ENCODE results near the gene MAML3. TPM values are rescaled to one million over a fixed set of nuclear protein-coding genes. Genes with fewer than 3 reads are reported as not detected.

The MAML3 gene
- total and polyA plus RNA-seq, 5 donors from 2014 or later: 0.11 to 1.1 (median 0.16) TPM; not detected in 1

GRCh38 chr4:140042634-140043033 is 111.3 kb downstream of the MAML3 start:
- H3K4me3 Mint-ChIP-seq: no peak overlapping the region
- no peak for ATAC-seq (ENCODE audit: low read depth in 2 of 2)

DNA sequence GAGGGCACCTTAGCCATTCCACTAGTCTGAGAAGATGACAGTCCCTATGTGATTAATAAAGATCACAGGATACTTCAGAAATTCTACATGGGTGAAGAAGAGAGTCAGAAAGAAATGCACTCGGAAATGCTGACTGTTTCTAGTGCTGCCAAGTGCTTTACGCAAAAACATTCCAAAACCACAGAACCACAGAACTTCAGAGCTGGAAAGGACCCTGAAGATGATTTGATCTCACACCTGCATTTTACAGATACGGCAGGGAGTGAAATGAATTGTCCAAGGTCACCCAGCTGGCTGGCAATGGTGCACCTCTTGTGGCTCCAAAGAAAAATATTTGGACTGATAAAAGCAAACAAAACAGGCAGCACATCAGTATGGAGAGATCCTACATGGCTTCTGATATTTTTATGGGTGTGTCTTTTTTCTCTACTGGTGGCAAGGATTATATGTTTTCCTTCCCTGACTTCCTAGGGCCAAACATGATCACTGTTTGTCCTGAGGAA is 115.9 kb downstream of the MAML3 start:
- H3K27me3 ChIP-seq (ENCODE audit: control insufficient read depth, insufficient read depth, low read length): no peaks in the 10 kb centered on the region
- H3K4me1 ChIP-seq (ENCODE audit: control insufficient read depth, insufficient read depth, low read length, poor library complexity, severe bottlenecking): no peaks in the 10 kb centered on the region
- no peaks in the 10 kb centered on the region for H3K9me3 Mint-ChIP-seq
- ATAC-seq (ENCODE audit: low read depth in 2 of 2): no peak
- H3K4me3 ChIP-seq (ENCODE audit: low read depth, low read length): no peak overlapping the region
- H3K27ac Mint-ChIP-seq: no peak overlapping the region
- H3K27me3 Mint-ChIP-seq: peaks cover 9% of the 10 kb centered on the region
- DNase-seq: no peak
- no peaks in the 10 kb centered on the region for H3K36me3 Mint-ChIP-seq
- H3K4me1 Mint-ChIP-seq: no peaks in the 10 kb centered on the region
- H3K27ac ChIP-seq (ENCODE audit: insufficient read depth, low read length, poor library complexity, severe bottlenecking): no peak overlapping the region
- H3K4me3 Mint-ChIP-seq: no peak overlapping the region
- H3K36me3 ChIP-seq (ENCODE audit: control insufficient read depth, insufficient read depth, low read length): no peaks in the 10 kb centered on the region
- no peaks in the 10 kb centered on the region for H3K9me3 ChIP-seq (ENCODE audit: control insufficient read depth in 2 of 2, low read length in 2 of 2)

More at GRCh38 chr4:140042634-140043033, 111.3 kb downstream of the MAML3 start:
- Mint-ChIP-seq H3K27ac (no peak overlapping the region), H3K36me3 (no peaks in the 10 kb centered on the region), H3K4me1 (no peaks in the 10 kb centered on the region), H3K9me3 (no peaks in the 10 kb centered on the region), H3K27me3 (peaks cover 26% of the 10 kb centered on the region)
- no peaks in the 10 kb centered on the region for H3K9me3 ChIP-seq (ENCODE audit: control insufficient read depth in 2 of 2, low read length in 2 of 2)
- DNase-seq: no peak
- H3K36me3 ChIP-seq (ENCODE audit: control insufficient read depth, insufficient read depth, low read length): no peaks in the 10 kb centered on the region
- no peak overlapping the region for H3K4me3 ChIP-seq (ENCODE audit: low read depth, low read length)
- H3K27me3 ChIP-seq (ENCODE audit: control insufficient read depth, insufficient read depth, low read length): no peaks in the 10 kb centered on the region
- no peak overlapping the region for H3K27ac ChIP-seq (ENCODE audit: insufficient read depth, low read length, poor library complexity, severe bottlenecking)
- no peaks in the 10 kb centered on the region for H3K4me1 ChIP-seq (ENCODE audit: control insufficient read depth, insufficient read depth, low read length, poor library complexity, severe bottlenecking)

GRCh38 chr4:140037353-140038030 is 116.5 kb downstream of the MAML3 start:
- Mint-ChIP-seq H3K4me1 (no peaks in the 10 kb centered on the region), H3K9me3 (no peaks in the 10 kb centered on the region), H3K27me3 (peaks cover 9% of the 10 kb centered on the region), H3K27ac (no peak overlapping the region), H3K4me3 (no peak overlapping the region), H3K36me3 (no peaks in the 10 kb centered on the region)
- no peaks in the 10 kb centered on the region for H3K27me3 ChIP-seq (ENCODE audit: control insufficient read depth, insufficient read depth, low read length)
- no peak overlapping the region for H3K4me3 ChIP-seq (ENCODE audit: low read depth, low read length)
- no peaks in the 10 kb centered on the region for H3K9me3 ChIP-seq (ENCODE audit: control insufficient read depth in 2 of 2, low read length in 2 of 2)
- ATAC-seq (ENCODE audit: low read depth in 2 of 2): no peak
- H3K27ac ChIP-seq (ENCODE audit: insufficient read depth, low read length, poor library complexity, severe bottlenecking): no peak overlapping the region
- no peaks in the 10 kb centered on the region for H3K4me1 ChIP-seq (ENCODE audit: control insufficient read depth, insufficient read depth, low read length, poor library complexity, severe bottlenecking)
- no peak for DNase-seq
- no peaks in the 10 kb centered on the region for H3K36me3 ChIP-seq (ENCODE audit: control insufficient read depth, insufficient read depth, low read length)

GRCh38 chr4:140031706-140032105 is 122.3 kb downstream of the MAML3 start:
- peaks cover 13% of the 10 kb centered on the region for H3K27me3 ChIP-seq (ENCODE audit: control insufficient read depth, insufficient read depth, low read length)
- no peaks in the 10 kb centered on the region for H3K9me3 ChIP-seq (ENCODE audit: control insufficient read depth in 2 of 2, low read length in 2 of 2)
- no peak overlapping the region for H3K27ac Mint-ChIP-seq
- H3K27me3 Mint-ChIP-seq: peaks cover 25% of the 10 kb centered on the region
- no peak for DNase-seq
- no peak overlapping the region for H3K4me3 Mint-ChIP-seq
- no peaks in the 10 kb centered on the region for H3K36me3 ChIP-seq (ENCODE audit: control insufficient read depth, insufficient read depth, low read length)
- H3K4me3 ChIP-seq (ENCODE audit: low read depth, low read length): no peak overlapping the region
- H3K4me1 ChIP-seq (ENCODE audit: control insufficient read depth, insufficient read depth, low read length, poor library complexity, severe bottlenecking): no peaks in the 10 kb centered on the region
- H3K9me3 Mint-ChIP-seq: no peaks in the 10 kb centered on the region
- H3K4me1 Mint-ChIP-seq: no peaks in the 10 kb centered on the region
- no peak for ATAC-seq (ENCODE audit: low read depth in 2 of 2)
- no peak overlapping the region for H3K27ac ChIP-seq (ENCODE audit: insufficient read depth, low read length, poor library complexity, severe bottlenecking)
- H3K36me3 Mint-ChIP-seq: no peaks in the 10 kb centered on the region

DNA sequence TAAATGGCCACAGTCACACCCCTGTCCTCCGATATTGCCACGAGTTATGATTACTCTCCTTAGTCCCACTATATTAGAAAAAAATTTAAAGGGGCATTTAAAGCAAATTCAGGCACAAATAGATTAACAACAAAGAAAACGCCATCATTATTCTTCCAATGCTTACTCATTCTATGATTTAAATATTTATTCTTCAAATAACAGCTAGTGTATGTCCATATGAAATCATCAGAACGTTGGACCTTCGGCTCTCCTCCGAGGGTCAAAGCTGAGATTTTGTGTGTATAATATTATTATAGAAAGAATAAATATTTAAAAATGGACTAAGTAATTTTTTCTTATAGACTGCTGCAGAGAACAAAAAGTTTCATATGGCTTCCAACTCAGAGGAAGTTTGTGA is 122.9 kb downstream of the MAML3 start:
- Mint-ChIP-seq H3K4me1 (no peaks in the 10 kb centered on the region), H3K27me3 (peaks cover 25% of the 10 kb centered on the region), H3K4me3 (no peak overlapping the region), H3K36me3 (no peaks in the 10 kb centered on the region), H3K27ac (no peak overlapping the region), H3K9me3 (no peaks in the 10 kb centered on the region)
- no peaks in the 10 kb centered on the region for H3K9me3 ChIP-seq (ENCODE audit: control insufficient read depth in 2 of 2, low read length in 2 of 2)
- DNase-seq (no peak), ATAC-seq (ENCODE audit: low read depth in 2 of 2) (no peak)
- no peaks in the 10 kb centered on the region for H3K36me3 ChIP-seq (ENCODE audit: control insufficient read depth, insufficient read depth, low read length)
- no peaks in the 10 kb centered on the region for H3K4me1 ChIP-seq (ENCODE audit: control insufficient read depth, insufficient read depth, low read length, poor library complexity, severe bottlenecking)
- H3K4me3 ChIP-seq (ENCODE audit: low read depth, low read length): no peak overlapping the region
- H3K27me3 ChIP-seq (ENCODE audit: control insufficient read depth, insufficient read depth, low read length): peaks cover 13% of the 10 kb centered on the region
- H3K27ac ChIP-seq (ENCODE audit: insufficient read depth, low read length, poor library complexity, severe bottlenecking): no peak overlapping the region

GRCh38 chr4:140028676-140029517 is 125.1 kb downstream of the MAML3 start:
- Histone ChIP-seq H3K27ac (ENCODE audit: insufficient read depth, low read length, poor library complexity, severe bottlenecking) (no peak overlapping the region), H3K4me1 (ENCODE audit: control insufficient read depth, insufficient read depth, low read length, poor library complexity, severe bottlenecking) (no peaks in the 10 kb centered on the region), H3K4me3 (ENCODE audit: low read depth, low read length) (no peak overlapping the region), H3K27me3 (ENCODE audit: control insufficient read depth, insufficient read depth, low read length) (peaks cover 16% of the 10 kb centered on the region), H3K36me3 (ENCODE audit: control insufficient read depth, insufficient read depth, low read length) (no peaks in the 10 kb centered on the region), H3K9me3 (ENCODE audit: control insufficient read depth in 2 of 2, low read length in 2 of 2) (no peaks in the 10 kb centered on the region)
- Mint-ChIP-seq H3K27ac (no peak overlapping the region), H3K4me1 (no peaks in the 10 kb centered on the region), H3K4me3 (no peak overlapping the region), H3K36me3 (no peaks in the 10 kb centered on the region), H3K27me3 (peaks cover 29% of the 10 kb centered on the region), H3K9me3 (no peaks in the 10 kb centered on the region)
- ATAC-seq (ENCODE audit: low read depth in 2 of 2) (no peak), DNase-seq (no peak)

GRCh38 chr4:140028101-140028500 is 125.9 kb downstream of the MAML3 start:
- no peak overlapping the region for H3K27ac ChIP-seq (ENCODE audit: insufficient read depth, low read length, poor library complexity, severe bottlenecking)
- ATAC-seq (ENCODE audit: low read depth in 2 of 2) (no peak), DNase-seq (no peak)
- Mint-ChIP-seq H3K36me3 (no peaks in the 10 kb centered on the region), H3K27me3 (peaks cover 32% of the 10 kb centered on the region), H3K4me3 (no peak overlapping the region), H3K9me3 (no peaks in the 10 kb centered on the region), H3K4me1 (no peaks in the 10 kb centered on the region), H3K27ac (no peak overlapping the region)
- no peaks in the 10 kb centered on the region for H3K4me1 ChIP-seq (ENCODE audit: control insufficient read depth, insufficient read depth, low read length, poor library complexity, severe bottlenecking)
- H3K4me3 ChIP-seq (ENCODE audit: low read depth, low read length): no peak overlapping the region
- H3K36me3 ChIP-seq (ENCODE audit: control insufficient read depth, insufficient read depth, low read length): no peaks in the 10 kb centered on the region
- H3K9me3 ChIP-seq (ENCODE audit: control insufficient read depth in 2 of 2, low read length in 2 of 2): no peaks in the 10 kb centered on the region
- peaks cover 18% of the 10 kb centered on the region for H3K27me3 ChIP-seq (ENCODE audit: control insufficient read depth, insufficient read depth, low read length)

Measured in CD4-positive, CD25-positive, alpha-beta regulatory T cell (primary cell).